Esophagus muscularis mucosa (tissue), 4 donors: ENCODE measurements around the gene PYGB. TPM values are rescaled to one million over a fixed set of nuclear protein-coding genes. Genes with fewer than 3 reads are reported as not detected.
"Not testable (repeated sequence)": the region's sequence is repeated elsewhere in the genome, so short reads cannot be mapped to it uniquely, and the experiment has no call there.

Source experiments
- DNase-seq: peaks from one replicate; pipeline ENCODE4 v3.0.0-alpha.2; 2017; ENCODE audit errors: extremely low spot score
- H3K27ac ChIP-seq, 4 donors: fragments of 200-600 bp; sonication (generic); replicated peaks in 1 of 4; 1 replicate in 3 of 4; 2 replicates in 1 of 4; pipeline ENCODE4 v1.5.1; 2016 to 2019; ENCODE audit warnings: mild to moderate bottlenecking in 1 of 4
- H3K27me3 ChIP-seq, 4 donors: fragments of 200-600 bp; sonication (generic); one replicate each; pipeline versions ENCODE4 v1.5.1 to v1.6.0; 2016 to 2019
- H3K36me3 ChIP-seq, 4 donors: fragments of 200-600 bp; sonication (generic); one replicate each; pipeline ENCODE4 v1.5.1; 2016 to 2019
- H3K4me1 ChIP-seq, 4 donors: fragments of 200-600 bp; sonication (generic); one replicate each; pipeline ENCODE4 v1.5.1; 2016 to 2019
- H3K4me3 ChIP-seq, 4 donors: fragments of 200-600 bp; sonication (generic); 1 replicate in 2 of 4; 2 replicates in 2 of 4; pipeline ENCODE4 v1.5.1; 2016 to 2019; ENCODE audit warnings: mild to moderate bottlenecking in 4 of 4, moderate library complexity in 1 of 4
- H3K9me3 ChIP-seq, 4 donors: fragments of 200-600 bp; sonication (generic); 1 replicate in 3 of 4; 2 replicates in 1 of 4; pipeline ENCODE4 v1.5.1; 2016 to 2019
- EP300 ChIP-seq: sonication (generic); formaldehyde crosslinking; IDR thresholded peaks from one replicate; pipeline ENCODE4 v1.6.1; 2017; ENCODE audit warnings: antibody characterized with exemption
- POLR2A ChIP-seq: fragments of 450-650 bp; IDR thresholded peaks from one replicate; pipeline ENCODE4 v1.6.1; 2017; ENCODE audit warnings: antibody characterized with exemption, moderate library complexity, mild to moderate bottlenecking, low read depth
- POLR2AphosphoS5 ChIP-seq, 2 donors: sonication (generic); formaldehyde crosslinking; IDR thresholded peaks; one replicate each; pipeline ENCODE4 v1.6.1; 2017; ENCODE audit warnings: antibody characterized with exemption in 2 of 2
- WGBS: methylation state at CpG from one replicate; pipeline ENCODE4 v1.1.5; 2018; 5-methylcytosine and 5-hydroxymethylcytosine counted together
- intact Hi-C: fragments of 100-400 bp; cut with DNase I; formaldehyde crosslinking; loops from one replicate; pipeline ENCODE4 v1.15.1; 2023
- total RNA-seq, 4 donors: library from RNA; depleted of rRNA; stranded (reverse); fragments of >200 nt; gene quantifications; one replicate each; pipeline versions ENCODE4 v1.1.0 to v1.2.1, GENCODE V29; 2016
- TF ChIP-seq, protein P1 (sequence below), 3 experiments: fragments of 200-600 bp in 2 of 3; fragments of 450-650 bp in 1 of 3; sonication (generic) in 2 of 3; IDR thresholded peaks; one replicate each; pipeline ENCODE4 v1.5.1; 2017 to 2019; ENCODE audit warnings: antibody characterized with exemption in 3 of 3, mild to moderate bottlenecking in 2 of 3, moderate library complexity in 1 of 3

Gene PYGB
- total RNA-seq, 4 donors from 2014 or later = 398 to 632 (median 462) TPM

DNA sequence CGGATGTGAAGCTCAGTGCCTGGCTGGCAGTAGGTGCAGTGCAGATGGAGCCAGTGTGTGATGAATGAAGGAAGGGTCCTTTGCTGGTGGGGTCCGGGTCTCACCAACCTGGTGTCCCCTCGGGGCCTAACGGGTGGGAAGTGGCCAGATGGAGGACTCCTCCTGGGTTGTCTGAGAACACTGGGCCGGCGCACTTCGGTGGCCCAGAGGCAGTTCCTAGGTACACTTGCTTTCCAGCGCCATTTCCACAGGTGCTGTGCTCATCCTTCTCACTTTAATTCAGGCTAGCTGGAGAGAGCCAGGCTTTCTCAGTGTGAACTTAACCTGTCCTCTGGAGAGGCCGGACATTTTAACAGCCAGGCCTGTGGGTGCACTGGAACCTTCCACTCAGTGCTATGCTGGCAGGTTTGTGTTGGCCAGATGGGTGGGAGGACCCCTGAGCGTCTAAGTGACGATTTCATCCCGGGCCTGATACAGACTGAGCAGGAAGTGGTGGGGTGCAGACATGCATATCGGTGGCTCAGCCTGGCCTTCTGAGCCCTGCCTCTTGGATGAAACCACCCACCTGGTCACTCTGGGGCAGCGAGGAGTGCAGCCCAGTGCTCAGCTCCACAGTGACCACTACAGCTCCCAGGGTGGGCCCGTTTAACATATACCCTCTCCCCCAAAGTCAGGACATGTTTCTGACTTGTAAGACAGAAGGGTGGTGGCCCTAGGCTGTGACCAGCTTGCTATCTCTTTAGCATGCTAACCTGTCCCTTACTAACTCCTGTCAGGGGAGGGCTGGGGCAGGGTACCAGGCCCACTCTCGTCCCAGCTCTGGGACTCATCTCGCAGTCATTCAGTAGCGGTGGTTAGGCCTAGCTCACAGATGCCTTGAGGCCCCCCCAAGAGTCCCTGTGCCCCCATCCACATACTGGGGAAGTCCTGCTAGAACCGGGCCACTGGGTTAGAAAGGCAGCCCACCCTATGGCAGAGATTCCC lies 8.2 kb upstream of the PYGB start:
- no peaks in the 10 kb centered on the region for H3K27me3 ChIP-seq
- H3K4me3 ChIP-seq = no peak overlapping the region
- DNase-seq = no peak
- no peak for TF ChIP-seq POLR2A
- no peak for TF ChIP-seq EP300
- TF ChIP-seq, protein P1, sequence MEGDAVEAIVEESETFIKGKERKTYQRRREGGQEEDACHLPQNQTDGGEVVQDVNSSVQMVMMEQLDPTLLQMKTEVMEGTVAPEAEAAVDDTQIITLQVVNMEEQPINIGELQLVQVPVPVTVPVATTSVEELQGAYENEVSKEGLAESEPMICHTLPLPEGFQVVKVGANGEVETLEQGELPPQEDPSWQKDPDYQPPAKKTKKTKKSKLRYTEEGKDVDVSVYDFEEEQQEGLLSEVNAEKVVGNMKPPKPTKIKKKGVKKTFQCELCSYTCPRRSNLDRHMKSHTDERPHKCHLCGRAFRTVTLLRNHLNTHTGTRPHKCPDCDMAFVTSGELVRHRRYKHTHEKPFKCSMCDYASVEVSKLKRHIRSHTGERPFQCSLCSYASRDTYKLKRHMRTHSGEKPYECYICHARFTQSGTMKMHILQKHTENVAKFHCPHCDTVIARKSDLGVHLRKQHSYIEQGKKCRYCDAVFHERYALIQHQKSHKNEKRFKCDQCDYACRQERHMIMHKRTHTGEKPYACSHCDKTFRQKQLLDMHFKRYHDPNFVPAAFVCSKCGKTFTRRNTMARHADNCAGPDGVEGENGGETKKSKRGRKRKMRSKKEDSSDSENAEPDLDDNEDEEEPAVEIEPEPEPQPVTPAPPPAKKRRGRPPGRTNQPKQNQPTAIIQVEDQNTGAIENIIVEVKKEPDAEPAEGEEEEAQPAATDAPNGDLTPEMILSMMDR (IDR thresholded peaks at IDR 0.05) = no peak
- no peak for TF ChIP-seq POLR2AphosphoS5 (IDR thresholded peaks at IDR 0.05)
- H3K4me1 ChIP-seq = peaks cover 15 to 48% (median 42%) of the 10 kb centered on the region in 4 donors
- whole genome bisulfite sequencing = 92% methylated on average over 14 of the region's 19 CpGs
- peak overlapping the region; percentile 84 to 92 (median 88) for H3K27ac ChIP-seq
- H3K36me3 ChIP-seq = no peaks in the 10 kb centered on the region
- no peaks in the 10 kb centered on the region for H3K9me3 ChIP-seq
- intact Hi-C loops = loop anchor here (10.0 kb wide), 1 partner anchor 245 kb away; the partner anchor contains the start of gene APMAP

DNA sequence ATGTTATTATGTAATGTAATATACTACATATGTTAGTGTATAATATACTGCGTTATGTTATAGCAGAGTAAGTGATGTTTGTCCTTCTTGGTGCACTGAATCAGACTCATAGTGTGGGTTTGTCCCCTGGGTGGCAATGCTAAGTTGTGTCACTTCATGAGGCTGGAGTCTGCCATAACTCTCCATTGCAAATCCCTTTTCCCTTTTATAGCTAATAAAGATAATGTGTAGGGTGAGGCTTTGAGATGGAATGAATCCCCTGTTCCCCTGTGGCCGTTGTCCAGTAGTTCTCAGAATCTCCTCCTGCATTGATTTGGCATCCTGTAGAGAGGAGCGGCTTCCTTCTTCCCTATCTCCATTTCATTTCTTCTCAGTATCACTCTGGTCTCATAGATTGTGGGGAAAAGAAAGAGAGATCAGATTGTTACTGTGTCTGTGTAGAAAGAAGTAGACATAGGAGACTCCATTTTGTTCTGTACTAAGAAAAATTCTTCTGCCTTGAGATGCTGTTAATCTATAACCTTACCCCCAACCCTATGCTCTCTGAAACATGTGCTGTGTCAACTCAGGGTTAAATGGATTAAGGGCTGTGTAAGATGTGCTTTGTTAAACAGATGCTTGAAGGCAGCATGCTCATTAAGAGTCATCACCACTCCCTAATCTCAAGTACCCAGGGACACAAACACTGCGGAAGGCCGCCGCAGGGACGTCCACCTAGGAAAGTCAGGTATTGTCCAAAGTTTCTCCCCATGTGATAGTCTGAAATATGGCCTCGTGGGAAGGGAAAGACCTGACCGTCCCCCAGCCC lies 6.8 kb upstream of the PYGB start:
- intact Hi-C loops = loop anchor here (10.0 kb wide), 1 partner anchor 246 kb away; the partner anchor contains the start of gene APMAP
- not testable (repeated sequence) for H3K4me3 ChIP-seq, H3K27me3 ChIP-seq, H3K36me3 ChIP-seq, H3K27ac ChIP-seq, DNase-seq, H3K9me3 ChIP-seq
- whole genome bisulfite sequencing = 75% methylated on average over 9 of the region's 9 CpGs
- peaks cover 15 to 41% (median 40%) of the 10 kb centered on the region in 4 donors for H3K4me1 ChIP-seq

- DNase-seq, H3K4me3 ChIP-seq, H3K9me3 ChIP-seq, H3K27ac ChIP-seq, H3K27me3 ChIP-seq, H3K36me3 ChIP-seq: not testable (repeated sequence)
- intact Hi-C loops = loop anchor here (10.0 kb wide), 1 partner anchor 247 kb away; the partner anchor contains the start of gene APMAP
- 52% methylated on average over 4 of the region's 4 CpGs for WGBS
- peaks cover 16 to 43% (median 39%) of the 10 kb centered on the region in 4 donors for H3K4me1 ChIP-seq
Measured at GRCh38 chr20:25241659-25241955, 6.3 kb upstream of the PYGB start.

DNA sequence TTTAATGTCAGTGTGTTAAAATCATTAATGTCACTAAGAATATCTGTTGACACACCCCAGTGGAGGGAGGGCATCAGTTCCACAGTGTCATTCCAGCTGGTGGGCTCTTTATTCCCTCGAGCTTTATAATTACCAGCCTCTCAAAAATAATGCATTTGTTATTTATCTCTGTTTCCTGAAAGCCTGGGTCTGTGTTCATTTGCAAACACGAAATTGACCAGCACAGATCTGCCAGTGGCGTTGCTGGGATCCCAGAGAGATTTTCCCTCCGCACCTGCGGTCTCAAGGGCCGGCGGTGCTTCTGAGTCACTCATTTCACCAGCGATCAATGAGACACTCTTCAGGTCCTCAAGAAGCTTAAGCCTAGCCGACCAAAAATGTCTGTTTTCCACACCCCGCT lies 5.7 kb upstream of the PYGB start:
- intact Hi-C loops = loop anchor here (10.0 kb wide), 1 partner anchor 247 kb away; the partner anchor contains the start of gene APMAP
- Histone ChIP-seq H3K36me3 (no peaks in the 10 kb centered on the region), H3K4me1 (peaks cover 21 to 43% (median 39%) of the 10 kb centered on the region in 4 donors), H3K4me3 (no peak overlapping the region), H3K9me3 (no peaks in the 10 kb centered on the region), H3K27ac (no peak overlapping the region), H3K27me3 (no peaks in the 10 kb centered on the region)
- WGBS = 94% methylated on average over 10 of the region's 10 CpGs
- TF ChIP-seq POLR2A (no peak), POLR2AphosphoS5 (IDR thresholded peaks at IDR 0.05) (no peak), EP300 (no peak)
- TF ChIP-seq, protein P1 (IDR thresholded peaks at IDR 0.05) = no peak
- no peak for DNase-seq

DNA sequence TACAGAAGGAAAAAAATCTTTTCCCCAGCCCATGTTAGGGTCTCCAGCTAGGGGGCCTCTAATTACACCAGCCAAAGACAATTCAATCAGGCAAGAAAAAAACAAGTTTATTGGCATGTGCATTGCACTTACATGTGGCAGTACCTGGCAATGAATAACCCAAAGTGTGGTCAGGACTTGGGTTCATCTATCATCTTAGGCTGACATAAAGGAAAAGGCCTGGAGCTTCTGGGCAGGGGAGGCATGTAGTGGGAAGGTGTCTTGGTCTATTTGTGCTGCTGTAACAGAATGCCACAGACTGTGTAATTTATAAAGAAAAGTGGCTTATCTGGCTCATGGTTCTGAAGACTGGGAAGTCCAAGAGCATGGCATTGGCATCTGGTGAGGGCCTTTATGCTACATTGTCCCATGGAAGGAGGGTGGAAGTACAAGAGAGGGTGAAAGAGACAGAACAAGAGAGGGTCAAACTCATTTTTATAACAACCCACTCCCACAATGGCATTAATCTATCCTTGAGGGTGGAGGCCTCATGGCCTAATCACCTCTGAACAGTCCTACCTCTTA lies 4.4 kb upstream of the PYGB start:
- intact Hi-C loops = loop anchor here (10.0 kb wide), 1 partner anchor 249 kb away; the partner anchor contains the start of gene APMAP
- Histone ChIP-seq H3K9me3 (no peaks in the 10 kb centered on the region), H3K4me3 (no peak overlapping the region), H3K36me3 (no peaks in the 10 kb centered on the region), H3K27ac (no peak overlapping the region), H3K4me1 (peaks cover 12 to 35% (median 29%) of the 10 kb centered on the region in 4 donors), H3K27me3 (no peaks in the 10 kb centered on the region)
- DNase-seq = no peak
- TF ChIP-seq, protein P1 (IDR thresholded peaks at IDR 0.05) = no peak
- no peak for TF ChIP-seq POLR2AphosphoS5 (IDR thresholded peaks at IDR 0.05)
- TF ChIP-seq EP300 = no peak
- no peak for TF ChIP-seq POLR2A
